ENCODE measurements around the gene BBS9.

GRCh38 chr7:33346055-33346454, 216.7 kb downstream of the BBS9 start:
- TF ChIP-seq CTCF (IDR thresholded peaks at IDR 0.05; ENCODE audit: low read length) (no peak), EZH2phosphoT487 (IDR thresholded peaks at IDR 0.05; ENCODE audit: low read length) (no peak)
